Kidney (tissue), 14 donors: Measurements from ENCODE around the gene CPLX1. TPM values are rescaled to one million over a fixed set of nuclear protein-coding genes. Genes with fewer than 3 reads are reported as not detected.

Source experiments
- DNase-seq, 5 donors: peaks; one replicate each; pipeline ENCODE4 v3.0.0-alpha.2; 2013 to 2020
- FAIRE-seq: peaks from 2 replicates; lab custom pipeline; 2012; peaks lifted over from hg19 to GRCh38; lab: Jason Lieb, UNC
- H3K27ac ChIP-seq, 2 donors: one replicate each; pipeline ENCODE4 v1.7.0; 2013; ENCODE audit warnings: low read depth in 2 of 2, low read length in 2 of 2, inconsistent platforms in 1 of 2
- H3K27me3 ChIP-seq: one replicate; pipeline ENCODE4 v1.7.1; 2013; ENCODE audit warnings: low read length, inconsistent platforms; ENCODE audit not compliant: control insufficient read depth, insufficient read depth
- H3K36me3 ChIP-seq, 3 donors: one replicate each; pipeline versions ENCODE4 v1.7.0 to v1.7.1; 2013; ENCODE audit warnings: low read length in 3 of 3, control low read depth in 1 of 3, inconsistent platforms in 1 of 3; ENCODE audit not compliant: insufficient read depth in 3 of 3, control insufficient read depth in 2 of 3
- H3K4me1 ChIP-seq, 3 donors: one replicate each; pipeline versions ENCODE4 v1.7.0 to v1.7.1; 2013; ENCODE audit warnings: low read length in 3 of 3, inconsistent platforms in 1 of 3, low read depth in 1 of 3; ENCODE audit not compliant: control insufficient read depth in 2 of 3, insufficient read depth in 2 of 3
- H3K4me3 ChIP-seq, 3 donors: one replicate each; pipeline versions ENCODE4 v1.7.0 to v1.8.1; 2013; ENCODE audit warnings: low read length in 3 of 3, control low read depth in 1 of 3, inconsistent platforms in 1 of 3
- H3K9ac ChIP-seq, 3 donors: one replicate each; pipeline versions ENCODE4 v1.7.0 to v1.7.1; 2013; ENCODE audit warnings: low read length in 3 of 3, control low read depth in 1 of 3, inconsistent platforms in 1 of 3
- H3K9me3 ChIP-seq, 3 donors: one replicate each; pipeline versions ENCODE4 v1.7.0 to v1.7.1; 2013; ENCODE audit warnings: low read length in 3 of 3, control low read depth in 1 of 3, inconsistent platforms in 1 of 3; ENCODE audit not compliant: control insufficient read depth in 2 of 3, insufficient read depth in 1 of 3
- CTCF ChIP-seq: IDR thresholded peaks from 3 replicates; pipeline ENCODE4 v1.5.1; 2012; ENCODE audit warnings: mild to moderate bottlenecking, moderate library complexity, borderline replicate concordance; ENCODE audit not compliant: insufficient read depth; ENCODE audit errors: extremely low read depth
- intact Hi-C: fragments of 100-400 bp; cut with DNase I; formaldehyde crosslinking; loops from one replicate; pipeline ENCODE4 v1.11.1; 2022
- polyA plus RNA-seq: library from polyadenylated mRNA; stranded (reverse); fragments of 350-450 nt; fragmentation: Illumina TruSeq; extraction: RNeasy Lipid Tissue Mini Kit (QIAGEN cat#74804); gene quantifications from one replicate; pipeline ENCODE4 v1.2.3, GENCODE V29; 2014; ENCODE audit warnings: low read depth, low replicate concordance; ENCODE audit not compliant: insufficient read depth
- total RNA-seq: library from RNA; stranded (reverse); fragmentation: NEBNext Ultra II Directional; extraction: Animal tissue kit (Norgen Biotek cat#: 25700); gene quantifications from one replicate; pipeline ENCODE4 v1.2.1, GENCODE V29; 2021
- donor health status: control.
- donor health status: control.
- donor health status: control.
- donor health status: control.
- donor health status: control.
- donor health status: DM: yes; HTN: yes; CAD: no.
- donor health status: Normal renal cell carcinoma (clear cell type).

The CPLX1 gene
- total and polyA plus RNA-seq, 2 donors from 2014 or later: 3.9 to 10.2 TPM

DNA sequence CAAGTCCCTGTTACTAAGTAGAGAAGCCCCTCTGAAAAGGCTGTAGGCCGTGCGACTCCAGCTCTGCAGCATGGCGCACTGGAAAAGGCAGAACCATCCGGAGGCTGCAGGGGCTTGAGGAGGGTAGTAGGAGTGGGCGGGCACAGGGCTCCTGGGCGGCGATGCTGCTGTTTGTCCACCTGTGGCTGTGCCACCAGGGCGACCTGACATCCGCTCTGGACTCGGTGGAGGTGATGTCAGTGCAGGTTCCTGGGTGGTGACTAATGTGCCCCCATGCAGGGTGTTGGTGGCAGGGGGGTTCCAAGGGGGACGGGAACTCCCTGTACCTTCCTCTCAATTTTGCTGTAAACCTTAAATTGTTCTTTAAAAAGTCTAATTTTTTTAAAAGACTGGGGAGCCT, 62.0 kb downstream of the CPLX1 start:
- FAIRE-seq: no peak
- TF ChIP-seq CTCF: no peak
- DNase-seq: peak in 1 of 5 donors; percentile 68
- no peak overlapping the region for H3K27ac ChIP-seq
- H3K9ac ChIP-seq: no peak overlapping the region
- H3K36me3 ChIP-seq: peaks cover 3 to 20% (median 9%) of the 10 kb centered on the region in 3 donors
- H3K4me3 ChIP-seq: no peak overlapping the region
- intact Hi-C loops: no loop called here
- no peaks in the 10 kb centered on the region for H3K4me1 ChIP-seq
- no peaks in the 10 kb centered on the region for H3K27me3 ChIP-seq
- H3K9me3 ChIP-seq: no peaks in the 10 kb centered on the region

GRCh38 chr4:763191-763810, 62.6 kb downstream of the CPLX1 start:
- Histone ChIP-seq H3K4me3 (no peak overlapping the region), H3K4me1 (no peaks in the 10 kb centered on the region), H3K9ac (no peak overlapping the region), H3K36me3 (peaks cover 3 to 19% (median 9%) of the 10 kb centered on the region in 3 donors), H3K27me3 (no peaks in the 10 kb centered on the region), H3K27ac (no peak overlapping the region), H3K9me3 (no peaks in the 10 kb centered on the region)
- intact Hi-C loops: no loop called here
- DNase-seq (peak in 1 of 5 donors; percentile 61), FAIRE-seq (no peak)
- no peak for TF ChIP-seq CTCF

DNA sequence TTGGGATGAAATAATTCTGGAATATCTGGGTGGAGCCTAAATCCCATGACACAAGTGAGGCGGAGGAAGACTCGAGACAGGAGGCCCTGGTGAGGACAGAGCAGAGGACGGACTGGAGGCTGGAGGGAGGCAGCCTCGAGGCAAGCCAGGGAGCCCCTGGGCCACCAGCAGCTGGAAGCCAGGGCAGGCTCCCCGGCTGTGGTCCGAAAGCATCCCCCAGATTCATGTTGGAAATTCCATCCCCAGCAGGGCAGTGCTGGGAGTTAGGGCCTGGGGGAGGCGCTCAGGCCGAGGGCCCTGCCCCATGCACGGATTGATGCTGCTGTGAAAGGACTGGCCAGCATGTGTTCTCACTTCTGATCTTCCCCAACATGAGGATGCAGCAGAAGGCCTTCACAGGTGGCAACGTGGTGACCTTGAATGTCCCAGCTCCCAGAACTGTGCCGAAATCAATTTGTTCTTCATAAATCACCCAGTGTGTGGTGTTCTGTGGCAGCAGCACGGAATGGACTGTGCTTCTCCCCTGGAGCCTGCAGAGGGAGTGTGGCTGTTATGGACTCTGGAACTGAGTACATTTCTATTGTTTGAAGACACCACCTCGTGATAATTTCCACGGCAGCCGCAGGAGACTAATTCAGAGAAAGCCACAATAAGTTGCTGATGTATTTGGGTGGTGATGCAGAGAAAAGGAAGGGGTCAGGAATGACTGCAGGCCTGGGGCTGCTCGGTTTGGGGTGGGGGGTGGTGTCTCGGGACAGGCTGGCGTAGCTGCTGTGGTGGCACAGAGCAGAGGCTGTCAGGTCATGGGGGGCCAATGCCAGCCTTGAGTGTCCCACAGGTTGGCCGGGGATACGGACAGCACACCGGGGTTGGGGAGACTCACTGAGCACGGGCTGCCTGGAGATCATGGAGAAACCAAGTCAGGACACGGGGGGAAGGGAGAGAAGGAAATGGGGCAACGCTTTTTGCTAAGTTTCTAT, 63.4 kb downstream of the CPLX1 start:
- Histone ChIP-seq H3K4me3 (no peak overlapping the region), H3K27me3 (no peaks in the 10 kb centered on the region), H3K27ac (no peak overlapping the region), H3K36me3 (peaks cover 3 to 19% (median 9%) of the 10 kb centered on the region in 3 donors), H3K4me1 (no peaks in the 10 kb centered on the region), H3K9ac (no peak overlapping the region), H3K9me3 (no peaks in the 10 kb centered on the region)
- no peak for TF ChIP-seq CTCF
- peak in 4 of 5 donors; percentile 47 to 64 (median 61) for DNase-seq
- intact Hi-C loops: no loop called here
- no peak for FAIRE-seq
